Fibroblast of villous mesenchyme (primary cell): ENCODE measurements around the gene ASCC2. TPM values are rescaled to one million over a fixed set of nuclear protein-coding genes. Genes with fewer than 3 reads are reported as not detected.

ENCODE experiments used
- DNase-seq: peaks from one replicate; pipeline ENCODE4 v3.0.0-alpha.2; 2010; ENCODE audit warnings: low read depth
- H3K4me3 ChIP-seq: 2 replicates; pipeline ENCODE4 v1.5.1; 2011; ENCODE audit warnings: low read depth, mild to moderate bottlenecking, low read length
- CTCF ChIP-seq: IDR thresholded peaks from 2 replicates; pipeline ENCODE4 v1.5.1; 2012; ENCODE audit warnings: low read depth, mild to moderate bottlenecking, low read length; ENCODE audit not compliant: insufficient read depth
- total RNA-seq: library from RNA; depleted of rRNA; stranded (reverse); fragments of >200 nt; gene quantifications from 2 replicates; pipeline ENCODE4 v1.2.3, GENCODE V29; 2012

ASCC2 gene
- 33.7 and 35.4 TPM in 2 replicates for total RNA-seq

- TF ChIP-seq CTCF: no peak
- peak; percentile 97 for DNase-seq
- peak within 1 kb of the TSS; percentile 98 for H3K4me3 ChIP-seq
These were observed at the start of gene ASCC2 for GRCh38 chr22:29837741-29838598. Gene ASCC2, minus strand, starts transcription at chr22:29838274. Its CDS starts 5,949 bp downstream, at chr22:29832325.

GRCh38 chr22:29887358-29887757, 49.3 kb upstream of the ASCC2 start:
- H3K4me3 ChIP-seq: no peak overlapping the region
- no peak for DNase-seq
- no peak for TF ChIP-seq CTCF

GRCh38 chr22:29886596-29886995, 48.5 kb upstream of the ASCC2 start:
- H3K4me3 ChIP-seq: no peak overlapping the region
- DNase-seq: no peak
- no peak for TF ChIP-seq CTCF

- no peak for DNase-seq
- H3K4me3 ChIP-seq: no peak overlapping the region
- TF ChIP-seq CTCF: no peak
These were observed 47.5 kb upstream of the ASCC2 start for GRCh38 chr22:29885610-29886009.

GRCh38 chr22:29883775-29884097, 45.7 kb upstream of the ASCC2 start:
- no peak for DNase-seq
- peak overlapping the region; percentile 91 for H3K4me3 ChIP-seq
- no peak for TF ChIP-seq CTCF

- DNase-seq: peak; percentile 89
- peak; percentile 56 for TF ChIP-seq CTCF
- H3K4me3 ChIP-seq: peak within 1 kb of the TSS; percentile 91
These were observed 45.1 kb upstream of the ASCC2 start, which contains the start of gene MTMR3 for GRCh38 chr22:29883045-29883774. Gene MTMR3, plus strand, starts transcription at chr22:29883174. Its CDS starts 87,886 bp downstream, at chr22:29971060.
